ENCODE data around the gene ST6GALNAC3. TPM values are rescaled to one million over a fixed set of nuclear protein-coding genes. Genes with fewer than 3 reads are reported as not detected.

The ST6GALNAC3 gene
- total RNA-seq, 6 experiments from 2014 or later = 1.4 to 3.2 (median 2.6) TPM

- no peak for ATAC-seq
- no peak for TF ChIP-seq POLR2A (IDR thresholded peaks at IDR 0.05)
- no peak for TF ChIP-seq CTCF (IDR thresholded peaks at IDR 0.05)
- no peaks in the 10 kb centered on the region for H3K27me3 ChIP-seq
- H3K9me3 ChIP-seq = no peaks in the 10 kb centered on the region
- H3K4me1 ChIP-seq = no peaks in the 10 kb centered on the region
- DNase-seq = no peak
- WGBS (ENCODE audit: insufficient coverage, low coverage, low lambda C conversion rate, missing lambda C conversion rate) = 35% methylated on average over 2 of the region's 2 CpGs
- intact Hi-C loops (cut with DNase I) = no loop called here
- no peak overlapping the region for H3K4me3 ChIP-seq
- no peak overlapping the region for H3K27ac ChIP-seq
- H3K36me3 ChIP-seq = no peaks in the 10 kb centered on the region
These were observed 213.4 kb downstream of the ST6GALNAC3 start for GRCh38 chr1:76287917-76288316.

GRCh38 chr1:76288758-76289483 is 214.4 kb downstream of the ST6GALNAC3 start:
- WGBS (ENCODE audit: insufficient coverage, low coverage, low lambda C conversion rate, missing lambda C conversion rate) = 47% methylated on average over 5 of the region's 5 CpGs
- ATAC-seq = no peak
- DNase-seq = no peak
- Histone ChIP-seq H3K4me3 (no peak overlapping the region), H3K36me3 (no peaks in the 10 kb centered on the region), H3K4me1 (no peaks in the 10 kb centered on the region), H3K27ac (no peak overlapping the region), H3K9me3 (no peaks in the 10 kb centered on the region), H3K27me3 (no peaks in the 10 kb centered on the region)
- TF ChIP-seq POLR2A (IDR thresholded peaks at IDR 0.05) = no peak
- no peak for TF ChIP-seq CTCF (IDR thresholded peaks at IDR 0.05)
- intact Hi-C loops (cut with DNase I) = no loop called here

GRCh38 chr1:76289692-76290091 is 215.1 kb downstream of the ST6GALNAC3 start:
- DNase-seq (no peak), ATAC-seq (no peak)
- no peaks in the 10 kb centered on the region for H3K4me1 ChIP-seq
- no peak overlapping the region for H3K27ac ChIP-seq
- WGBS (ENCODE audit: insufficient coverage, low coverage, low lambda C conversion rate, missing lambda C conversion rate) = 40% methylated on average over 1 of the region's 2 CpGs
- TF ChIP-seq POLR2A (IDR thresholded peaks at IDR 0.05) (no peak), CTCF (IDR thresholded peaks at IDR 0.05) (no peak)
- H3K4me3 ChIP-seq = no peak overlapping the region
- intact Hi-C loops (cut with DNase I) = no loop called here
- H3K36me3 ChIP-seq = no peaks in the 10 kb centered on the region
- no peaks in the 10 kb centered on the region for H3K9me3 ChIP-seq
- H3K27me3 ChIP-seq = no peaks in the 10 kb centered on the region

- no peak for TF ChIP-seq POLR2A (IDR thresholded peaks at IDR 0.05)
- TF ChIP-seq CTCF (IDR thresholded peaks at IDR 0.05) = no peak
- intact Hi-C loops (cut with DNase I) = no loop called here
- Histone ChIP-seq H3K27me3 (no peaks in the 10 kb centered on the region), H3K9me3 (no peaks in the 10 kb centered on the region), H3K27ac (no peak overlapping the region), H3K4me3 (no peak overlapping the region), H3K4me1 (no peaks in the 10 kb centered on the region), H3K36me3 (no peaks in the 10 kb centered on the region)
- DNase-seq = no peak
- 36% methylated on average over 2 of the region's 2 CpGs for WGBS (ENCODE audit: insufficient coverage, low coverage, low lambda C conversion rate, missing lambda C conversion rate)
- no peak for ATAC-seq
These were observed 215.7 kb downstream of the ST6GALNAC3 start for GRCh38 chr1:76290271-76290670.
